H1 (cell line): Measurements from ENCODE around the gene BAAT. TPM values are rescaled to one million over a fixed set of nuclear protein-coding genes. Genes with fewer than 3 reads are reported as not detected.

Experiments used
- CTCF ChIA-PET: fragments of 300-600 bp; sonication (Branson Sonifier 250); formaldehyde crosslinking; loops from one replicate; lab custom pipeline; 2021; ENCODE audit not compliant: partially characterized antibody; lab: Charles Lee
- POLR2A ChIA-PET: fragments of 300-600 bp; sonication (Branson Sonifier 250); formaldehyde crosslinking; loops from one replicate; lab custom pipeline; 2021; ENCODE audit warnings: inconsistent platforms; ENCODE audit not compliant: partially characterized antibody; lab: Charles Lee
- DNase-seq, 2 experiments: peaks; one replicate each; pipeline versions ENCODE4 v3.0.0 to v3.0.0-alpha.2; 2010 to 2022; ENCODE audit warnings: low spot score in 2 of 2, low read depth in 1 of 2, mixed read lengths in 1 of 2
- FAIRE-seq: peaks from 2 replicates; lab custom pipeline; 2011; peaks lifted over from hg19 to GRCh38; lab: Jason Lieb, UNC
- H2AFZ ChIP-seq: 2 replicates; pipeline ENCODE4 v1.8.1; 2012; ENCODE audit warnings: low read length, inconsistent platforms
- H2AK5ac ChIP-seq: 2 replicates; pipeline ENCODE4 v1.6.1; 2013; ENCODE audit warnings: low read depth, low read length
- H2BK120ac ChIP-seq: replicated peaks from 2 replicates; pipeline ENCODE3; 2013; ENCODE audit warnings: low read depth, low read length, inconsistent platforms
- H2BK12ac ChIP-seq: 2 replicates; pipeline ENCODE4 v1.6.1; 2013; ENCODE audit warnings: low read depth, low read length
- H2BK15ac ChIP-seq: 2 replicates; pipeline ENCODE4 v1.6.1; 2013; ENCODE audit warnings: low read length
- H2BK20ac ChIP-seq: 2 replicates; pipeline ENCODE4 v1.6.1; 2013; ENCODE audit warnings: low read length
- H2BK5ac ChIP-seq: 2 replicates; pipeline ENCODE4 v1.6.1; 2013; ENCODE audit warnings: low read depth, low read length
- H3K14ac ChIP-seq: 2 replicates; pipeline ENCODE4 v1.6.1; 2013; ENCODE audit warnings: inconsistent platforms; ENCODE audit not compliant: insufficient read length
- H3K18ac ChIP-seq: 2 replicates; pipeline ENCODE4 v1.6.1; 2013; ENCODE audit warnings: low read length; ENCODE audit errors: extremely low read depth
- H3K23ac ChIP-seq: 2 replicates; pipeline ENCODE4 v1.6.1; 2013; ENCODE audit warnings: inconsistent platforms; ENCODE audit not compliant: insufficient read length
- H3K23me2 ChIP-seq: 2 replicates; pipeline ENCODE4 v1.6.1; 2013; ENCODE audit warnings: low read depth, low read length
- H3K27ac ChIP-seq: 2 replicates; pipeline ENCODE4 v1.6.1; 2011; ENCODE audit warnings: low read depth, low read length, inconsistent platforms
- H3K27me3 ChIP-seq, 4 experiments: replicated peaks in 1 of 4; 1 replicate in 1 of 4; 2 replicates in 3 of 4; pipeline versions ENCODE4 v1.6.1 to v1.8.1; 2011 to 2013; ENCODE audit warnings: low read length in 3 of 4, mild to moderate bottlenecking in 3 of 4, inconsistent platforms in 2 of 4, mixed read lengths in 2 of 4, moderate library complexity in 1 of 4; ENCODE audit not compliant: control insufficient read depth in 3 of 4, insufficient read depth in 3 of 4; ENCODE audit errors: extremely low read depth in 1 of 4
- H3K36me3 ChIP-seq, 4 experiments: 2 replicates each; pipeline versions ENCODE4 v1.6.1 to v1.8.1; 2011 to 2013; ENCODE audit warnings: mild to moderate bottlenecking in 4 of 4, low read length in 3 of 4, moderate library complexity in 2 of 4, control low read depth in 1 of 4, inconsistent platforms in 1 of 4; ENCODE audit not compliant: insufficient read depth in 4 of 4, control insufficient read depth in 2 of 4
- H3K4ac ChIP-seq: replicated peaks from 2 replicates; pipeline ENCODE3; 2013; ENCODE audit warnings: low read length, low read depth, mixed read lengths, inconsistent platforms; ENCODE audit not compliant: insufficient read length
- H3K4me1 ChIP-seq, 4 experiments: replicated peaks in 1 of 4; 1 replicate in 1 of 4; 2 replicates in 3 of 4; pipeline versions ENCODE4 v1.6.1 to v1.8.1; 2011 to 2013; ENCODE audit warnings: low read length in 3 of 4, inconsistent platforms in 2 of 4, mixed read lengths in 1 of 4; ENCODE audit not compliant: insufficient read depth in 4 of 4, control insufficient read depth in 3 of 4
- H3K4me2 ChIP-seq, 2 experiments: 2 replicates each; pipeline versions ENCODE4 v1.6.1 to v1.8.1; 2011 to 2013; ENCODE audit warnings: low read depth in 2 of 2, low read length in 2 of 2, control low read depth in 1 of 2, inconsistent platforms in 1 of 2, mild to moderate bottlenecking in 1 of 2; ENCODE audit not compliant: insufficient read depth in 1 of 2
- H3K4me3 ChIP-seq, 4 experiments: fragments of 200-600, 300-600 bp in 1 of 4; sonication (generic), shearing (Covaris generic), sonication (Bioruptor Twin) in 1 of 4; 2 replicates each; pipeline versions ENCODE4 v1.5.1 to v1.8.1; 2011 to 2016; ENCODE audit warnings: low read length in 4 of 4, low read depth in 3 of 4, control low read depth in 2 of 4, inconsistent platforms in 2 of 4, mild to moderate bottlenecking in 2 of 4, mixed read lengths in 1 of 4, moderate library complexity in 1 of 4; ENCODE audit not compliant: insufficient read depth in 2 of 4; ENCODE audit errors: extremely low read depth in 1 of 4
- H3K56ac ChIP-seq: replicated peaks from 2 replicates; pipeline ENCODE3; 2013; ENCODE audit warnings: low read depth, mild to moderate bottlenecking, mixed read lengths, low read length, inconsistent platforms; ENCODE audit not compliant: insufficient read length
- H3K79me1 ChIP-seq: 2 replicates; pipeline ENCODE4 v1.6.1; 2013; ENCODE audit warnings: low read depth, low read length, control low read depth
- H3K79me2 ChIP-seq, 2 experiments: 2 replicates each; pipeline versions ENCODE4 v1.6.1 to v1.8.1; 2012 to 2013; ENCODE audit warnings: low read length in 2 of 2, mild to moderate bottlenecking in 2 of 2, inconsistent platforms in 1 of 2; ENCODE audit not compliant: insufficient read depth in 2 of 2, control insufficient read depth in 1 of 2
- H3K9ac ChIP-seq, 4 experiments: replicated peaks in 1 of 4; 1 replicate in 1 of 4; 2 replicates in 3 of 4; pipeline versions ENCODE4 v1.6.1 to v1.8.1; 2011 to 2013; ENCODE audit warnings: low read depth in 3 of 4, low read length in 3 of 4, control low read depth in 2 of 4, mild to moderate bottlenecking in 2 of 4, moderate library complexity in 2 of 4, inconsistent platforms in 1 of 4; ENCODE audit errors: extremely low read depth in 1 of 4
- H3K9me3 ChIP-seq, 2 experiments: 2 replicates each; pipeline versions ENCODE4 v1.6.1 to v1.8.1; 2012 to 2013; ENCODE audit warnings: mild to moderate bottlenecking in 2 of 2, moderate library complexity in 2 of 2, control low read depth in 1 of 2, inconsistent platforms in 1 of 2, low read depth in 1 of 2, low read length in 1 of 2, mixed read lengths in 1 of 2; ENCODE audit not compliant: insufficient read depth in 2 of 2
- H4K20me1 ChIP-seq, 2 experiments: replicated peaks in 1 of 2; 2 replicates each; pipeline versions ENCODE3 to v1.8.1; 2011 to 2013; ENCODE audit warnings: inconsistent platforms in 2 of 2, low read length in 2 of 2, mild to moderate bottlenecking in 1 of 2; ENCODE audit not compliant: insufficient read depth in 2 of 2, control insufficient read depth in 1 of 2
- H4K5ac ChIP-seq: 2 replicates; pipeline ENCODE4 v1.6.1; 2013; ENCODE audit warnings: low read length, low read depth, mixed read lengths, inconsistent platforms; ENCODE audit not compliant: insufficient read length
- H4K8ac ChIP-seq: 2 replicates; pipeline ENCODE4 v1.8.0; 2013; ENCODE audit warnings: mild to moderate bottlenecking, moderate library complexity, low read length, inconsistent platforms; ENCODE audit not compliant: insufficient read depth; ENCODE audit errors: extremely low read depth
- H4K91ac ChIP-seq: replicated peaks from 2 replicates; pipeline ENCODE3; 2013; ENCODE audit warnings: low read length, mixed read lengths, inconsistent platforms; ENCODE audit not compliant: insufficient read length
- KDM5A ChIP-seq: fragments of 200-600 bp; IDR thresholded peaks from 2 replicates; pipeline ENCODE4 v1.7.1; 2012; ENCODE audit warnings: mild to moderate bottlenecking, low read length, inconsistent platforms, mixed read lengths
- TCF12 ChIP-seq: IDR thresholded peaks from 2 replicates; pipeline ENCODE4 v1.6.1; 2011; ENCODE audit warnings: low read depth, mild to moderate bottlenecking, low read length
- WGBS, 2 experiments: shearing (Covaris generic) in 1 of 2; methylation state at CpG; one replicate each; pipeline versions ENCODE4 v1.1.6 to v1.1.7; 2013 to 2015; ENCODE audit warnings: low lambda C conversion rate in 2 of 2, mixed read lengths in 2 of 2, inconsistent platforms in 1 of 2, low coverage in 1 of 2, missing lambda C conversion rate in 1 of 2; ENCODE audit not compliant: insufficient replicate concordance in 2 of 2, insufficient coverage in 1 of 2, insufficient read length in 1 of 2; ENCODE audit errors: extremely low coverage in 1 of 2, missing lambda C conversion rate in 1 of 2; 5-methylcytosine and 5-hydroxymethylcytosine counted together
- polyA plus RNA-seq, 7 experiments: library from polyadenylated mRNA; depleted of rRNA in 3 of 7; stranded (reverse) in 5 of 7; unstranded in 2 of 7; fragments of >200 nt in 5 of 7; fragments of 200-250 nt in 2 of 7; gene quantifications; 1 replicate in 5 of 7; 2 replicates in 1 of 7; 4 replicates in 1 of 7; pipeline versions ENCODE4 v1.2.1 to v1.2.3, GENCODE V29; 2011 to 2013; ENCODE audit warnings: missing spikeins in 2 of 7, mixed read lengths in 2 of 7
- total RNA-seq: library from RNA; stranded (reverse); fragmentation: NEBNext Ultra II Directional; extraction: Animal tissue kit (Norgen Biotek cat#: 25700); gene quantifications from 2 replicates; pipeline ENCODE4 v1.2.1, GENCODE V29; 2021

The BAAT gene
- total and polyA plus RNA-seq, 2 of the 8 experiments (the other 6 are each of a cell fraction or from before 2014, with no cell fraction given): 0.09 to 0.17 TPM

DNA sequence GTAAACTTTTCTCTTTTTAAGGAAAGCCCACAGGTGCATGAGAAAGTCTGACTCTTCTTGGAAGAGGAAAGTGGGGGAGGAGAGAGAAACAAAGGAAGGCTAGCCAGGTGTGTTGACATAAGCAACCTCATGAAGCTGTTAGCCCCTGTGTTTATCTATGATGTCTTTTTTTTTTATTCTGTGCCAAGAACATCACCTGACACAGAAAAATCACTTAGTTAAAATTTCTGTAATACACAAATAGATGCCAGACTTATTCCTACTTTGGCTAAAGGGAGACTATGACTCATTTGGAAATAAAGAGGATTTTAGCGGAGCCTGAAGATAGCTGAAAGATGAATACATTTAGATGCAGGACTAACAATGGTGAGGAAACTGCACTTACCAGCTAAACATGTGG lies 58.3 kb downstream of the BAAT start:
- no peak overlapping the region for H2BK120ac ChIP-seq
- H2BK15ac ChIP-seq: no peak overlapping the region
- peak; percentile 92; the same call in 1 of the 2 replicates for TF ChIP-seq TCF12
- TF ChIP-seq KDM5A: no peak
- no peak overlapping the region; a peak in 1 of 7 replicates for H3K9ac ChIP-seq
- no peak for FAIRE-seq
- no peak overlapping the region for H3K14ac ChIP-seq
- no peak overlapping the region for H4K8ac ChIP-seq
- no peak overlapping the region for H3K56ac ChIP-seq
- no peak overlapping the region for H4K5ac ChIP-seq
- no peak overlapping the region for H3K4me3 ChIP-seq
- H3K23me2 ChIP-seq: no peaks in the 10 kb centered on the region
- H3K36me3 ChIP-seq: no peaks in the 10 kb centered on the region
- no peak overlapping the region for H2BK20ac ChIP-seq
- no peak overlapping the region for H4K91ac ChIP-seq
- WGBS, 2 experiments: 93% methylated on average over 1 of the region's 1 CpG; no CpG with 5 or more reads in 1 of the 2 experiments
- no peaks in the 10 kb centered on the region for H4K20me1 ChIP-seq
- H3K27ac ChIP-seq: no peak overlapping the region
- H2AFZ ChIP-seq: no peak overlapping the region; the same call in 1 of the 2 replicates
- no peaks in the 10 kb centered on the region for H3K79me1 ChIP-seq
- no peak overlapping the region for H3K4ac ChIP-seq
- peaks cover 0 to 3% of the 10 kb centered on the region in 2 experiments; a peak in 1 of 4 replicates for H3K9me3 ChIP-seq
- no peaks in the 10 kb centered on the region for H3K27me3 ChIP-seq
- no peaks in the 10 kb centered on the region for H3K79me2 ChIP-seq
- H2AK5ac ChIP-seq: no peak overlapping the region
- no peak for DNase-seq
- H3K4me2 ChIP-seq: peak overlapping the region in 1 of 2 experiments; percentile 30; a peak in 1 of 4 replicates
- ChIA-PET CTCF (interaction anchor here (0.6 to 3.4 kb wide), 5 partner anchors 14 to 726 kb away, joined by 3 to 17 read pairs (median 3); no protein-coding TSS in a partner anchor), POLR2A (interaction anchor here (0.6 kb wide), 1 partner anchor 1612 kb away, joined by 3 read pairs; no protein-coding TSS in a partner anchor)
- peaks cover 0 to 6% (median 5%) of the 10 kb centered on the region in 4 experiments; a peak in 5 of 7 replicates for H3K4me1 ChIP-seq
- no peak overlapping the region for H2BK12ac ChIP-seq
- H3K18ac ChIP-seq: no peak overlapping the region
- H2BK5ac ChIP-seq: no peak overlapping the region
- H3K23ac ChIP-seq: no peak overlapping the region
